ENCODE measurements around the gene FUT9. TPM values are rescaled to one million over a fixed set of nuclear protein-coding genes. Genes with fewer than 3 reads are reported as not detected.

The FUT9 gene
- total and polyA plus RNA-seq, 11 donors = 0.02 TPM; not detected in 10

- no peak overlapping the region for H3K4me3 ChIP-seq
- TF ChIP-seq CTCF (IDR thresholded peaks at IDR 0.05) (no peak), POLR2A (IDR thresholded peaks at IDR 0.05) (no peak)
- H3K4me1 ChIP-seq = no peaks in the 10 kb centered on the region
- DNase-seq (no peak), ATAC-seq (no peak)
- no peaks in the 10 kb centered on the region for H3K36me3 ChIP-seq
- H3K27ac ChIP-seq = no peak overlapping the region
- no peaks in the 10 kb centered on the region for H3K27me3 ChIP-seq
- intact Hi-C loops (cut with DNase I) = no loop called here
- no peaks in the 10 kb centered on the region for H3K9me3 ChIP-seq
Measured at GRCh38 chr6:96153775-96154174, 138.0 kb downstream of the FUT9 start.

- intact Hi-C loops (cut with DNase I) = no loop called here
- Histone ChIP-seq H3K27me3 (no peaks in the 10 kb centered on the region), H3K9me3 (no peaks in the 10 kb centered on the region), H3K27ac (no peak overlapping the region), H3K4me1 (no peaks in the 10 kb centered on the region), H3K4me3 (no peak overlapping the region), H3K36me3 (no peaks in the 10 kb centered on the region)
- ATAC-seq = no peak
- TF ChIP-seq POLR2A (IDR thresholded peaks at IDR 0.05) (no peak), CTCF (IDR thresholded peaks at IDR 0.05) (no peak)
- 56 to 69% (median 64%) methylated on average over 4 of the region's 4 CpGs for WGBS, 4 donors
- no peak for DNase-seq
Measured at GRCh38 chr6:96156425-96156824, 140.7 kb downstream of the FUT9 start.

DNA sequence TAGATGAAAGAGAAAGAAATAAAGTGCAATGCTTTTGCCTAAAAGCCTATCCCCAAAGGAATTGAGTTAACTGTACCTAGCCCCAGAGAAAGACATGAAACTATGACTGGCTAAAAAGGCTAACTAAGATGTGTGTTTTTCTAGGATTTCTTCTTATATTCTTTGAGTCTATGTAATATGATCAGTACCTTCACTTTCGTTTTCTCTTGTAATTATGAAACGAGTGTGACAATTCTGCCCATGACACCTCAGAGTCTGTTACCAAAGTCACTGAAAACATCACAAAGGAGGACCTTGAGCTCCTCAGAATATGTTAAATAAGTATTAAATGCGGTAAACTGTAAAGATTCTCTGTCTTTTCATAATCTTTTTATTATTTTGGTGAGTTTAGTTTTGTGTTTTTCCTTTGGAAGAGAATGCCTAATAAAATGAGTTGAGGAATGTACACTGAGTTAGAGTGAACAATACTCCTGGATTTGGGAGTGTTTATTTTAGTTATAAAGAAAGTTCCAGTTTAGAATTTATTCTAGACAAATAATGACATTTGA is 141.3 kb downstream of the FUT9 start:
- WGBS, 4 donors = 52 to 68% (median 58%) methylated on average over 3 of the region's 3 CpGs

DNA sequence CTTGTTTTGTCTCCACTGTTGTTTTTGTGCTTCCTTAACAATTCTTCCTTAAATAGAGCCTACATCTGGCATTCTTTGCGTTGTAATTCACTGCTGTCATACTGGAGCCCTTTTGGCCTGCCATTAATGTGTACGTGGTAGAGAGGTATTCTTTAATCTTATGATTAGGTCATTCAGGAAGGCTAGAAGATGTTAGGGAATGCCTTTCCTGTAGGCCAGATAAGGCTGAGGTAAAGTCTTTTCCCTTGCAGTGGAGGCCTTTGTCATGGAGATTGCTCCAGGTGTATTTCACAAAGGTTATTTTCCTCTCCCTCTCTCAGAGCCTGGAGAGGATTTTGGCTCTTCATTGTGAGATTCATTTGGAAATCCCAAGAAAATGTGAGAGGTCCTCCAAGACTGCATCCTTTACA is 146.9 kb downstream of the FUT9 start:
- Histone ChIP-seq H3K9me3 (no peaks in the 10 kb centered on the region), H3K27ac (no peak overlapping the region), H3K36me3 (no peaks in the 10 kb centered on the region), H3K4me1 (no peaks in the 10 kb centered on the region), H3K27me3 (no peaks in the 10 kb centered on the region), H3K4me3 (no peak overlapping the region)
- no peak for DNase-seq
- intact Hi-C loops (cut with DNase I) = no loop called here
- 12 to 21% (median 16%) methylated on average over 2 of the region's 2 CpGs for WGBS, 4 donors
- no peak for ATAC-seq
- no peak for TF ChIP-seq POLR2A (IDR thresholded peaks at IDR 0.05)
- no peak for TF ChIP-seq CTCF (IDR thresholded peaks at IDR 0.05)

More for the DNA sequence above, 141.3 kb downstream of the FUT9 start:
- ATAC-seq (no peak), DNase-seq (no peak)
- Histone ChIP-seq H3K4me1 (no peaks in the 10 kb centered on the region), H3K27me3 (no peaks in the 10 kb centered on the region), H3K36me3 (no peaks in the 10 kb centered on the region), H3K4me3 (peak overlapping the region in 2 of 12 donors; percentile 3 to 15), H3K27ac (no peak overlapping the region), H3K9me3 (no peaks in the 10 kb centered on the region)
- TF ChIP-seq CTCF (IDR thresholded peaks at IDR 0.05) = no peak
- TF ChIP-seq POLR2A (IDR thresholded peaks at IDR 0.05) = no peak
- intact Hi-C loops (cut with DNase I) = no loop called here
